ENCODE data around the gene TNFAIP1. TPM values are rescaled to one million over a fixed set of nuclear protein-coding genes. Genes with fewer than 3 reads are reported as not detected.

The TNFAIP1 gene
- total RNA-seq, 1 experiment from 2014 or later: 31.0 TPM

DNA sequence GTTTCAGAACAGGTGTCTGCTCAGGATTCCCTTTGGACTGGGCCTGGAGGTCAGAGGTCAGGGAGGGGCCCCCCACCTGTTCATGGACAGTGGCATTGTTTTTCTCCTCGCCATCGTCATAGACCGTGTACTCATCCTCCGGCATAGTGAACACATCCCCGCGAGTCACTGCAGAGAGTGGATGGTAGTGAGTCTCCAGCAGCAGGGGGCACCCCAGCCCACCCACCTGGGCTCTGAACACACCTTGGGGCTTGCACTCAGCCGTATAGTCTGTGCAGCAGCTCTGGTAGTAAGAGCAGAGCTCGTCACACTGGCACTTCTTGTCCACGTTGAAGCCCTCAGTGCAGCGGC, 34.1 kb downstream of the TNFAIP1 start:
- no peak for DNase-seq (ENCODE audit: extremely low read depth, low read depth)

DNA sequence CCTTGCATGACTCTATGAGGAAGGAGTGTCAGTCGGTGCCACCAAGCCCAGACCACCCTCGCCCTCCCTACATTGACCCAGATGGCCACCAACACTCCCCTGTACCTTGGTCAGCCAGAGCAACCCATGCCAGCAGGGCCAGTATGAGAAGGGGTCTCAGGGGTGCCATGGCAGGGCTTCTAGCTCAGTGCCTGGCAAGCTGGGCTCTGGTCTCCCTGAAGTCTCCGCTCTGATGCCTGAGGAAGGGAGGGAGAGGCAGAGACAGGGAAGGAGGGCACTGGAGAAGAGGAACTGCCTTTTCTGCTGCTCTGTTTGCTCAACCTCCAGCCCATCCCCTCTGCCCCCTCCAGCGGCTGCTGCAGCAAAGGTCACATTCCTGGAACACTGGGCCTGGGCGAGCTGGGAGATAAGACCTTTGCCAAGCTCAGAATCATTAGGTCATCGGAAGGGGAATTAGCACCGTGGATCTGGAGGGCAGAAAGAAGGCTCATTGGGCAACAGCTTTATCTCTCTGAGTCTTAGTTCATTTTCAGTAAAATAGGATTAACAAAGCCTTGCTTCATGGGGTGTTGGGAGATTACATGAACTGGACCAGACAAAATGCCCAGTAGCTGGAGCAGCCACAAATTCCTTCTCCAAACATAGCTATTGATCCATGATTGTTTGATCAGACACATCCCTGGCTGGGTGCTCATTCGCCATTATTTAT, 34.6 kb downstream of the TNFAIP1 start, which contains the start of gene VTN:
Gene VTN (minus strand): TSS at position 273 of the 709 bp plus-strand sequence. CDS start 104 bp downstream, at position 169.
- DNase-seq (ENCODE audit: extremely low read depth, low read depth): peak; percentile 51

GRCh38 chr17:28370744-28371103, 35.2 kb downstream of the TNFAIP1 start:
- no peak for DNase-seq (ENCODE audit: extremely low read depth, low read depth)

- DNase-seq (ENCODE audit: extremely low read depth, low read depth): peak; percentile 79
Observed at GRCh38 chr17:28371245-28372202, 36.0 kb downstream of the TNFAIP1 start, which contains the start of gene SARM1. Gene SARM1, plus strand, starts transcription at chr17:28371694. Its CDS starts 339 bp downstream, at chr17:28372033.

DNA sequence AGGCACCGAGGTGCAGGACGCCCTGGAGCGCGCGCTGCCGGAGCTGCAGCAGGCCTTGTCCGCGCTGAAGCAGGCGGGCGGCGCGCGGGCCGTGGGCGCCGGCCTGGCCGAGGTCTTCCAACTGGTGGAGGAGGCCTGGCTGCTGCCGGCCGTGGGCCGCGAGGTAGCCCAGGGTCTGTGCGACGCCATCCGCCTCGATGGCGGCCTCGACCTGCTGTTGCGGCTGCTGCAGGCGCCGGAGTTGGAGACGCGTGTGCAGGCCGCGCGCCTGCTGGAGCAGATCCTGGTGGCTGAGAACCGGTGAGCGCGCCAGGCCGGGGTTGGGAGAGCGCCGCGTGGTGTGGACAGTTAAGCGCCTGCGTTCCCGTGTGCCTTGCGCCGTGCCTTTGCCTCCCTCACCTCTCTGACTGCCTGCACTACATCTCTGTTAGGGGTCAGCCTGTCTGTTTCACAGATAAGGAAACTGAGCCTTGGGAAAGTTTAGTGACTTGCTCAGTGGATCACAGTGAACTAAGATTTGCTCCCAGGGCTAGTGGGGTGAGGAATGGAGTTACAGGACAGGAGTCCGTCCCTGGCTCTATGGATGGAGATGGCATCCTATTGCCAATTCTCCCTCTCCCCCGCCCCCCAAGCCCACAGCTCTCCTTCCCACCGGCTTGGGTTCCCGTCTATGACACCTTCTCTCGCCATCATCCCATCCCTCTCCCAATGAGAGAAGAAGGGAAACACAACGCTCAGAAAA, 36.8 kb downstream of the TNFAIP1 start:
- no peak for DNase-seq (ENCODE audit: extremely low read depth, low read depth)

- no peak for DNase-seq (ENCODE audit: extremely low read depth, low read depth)
Observed at GRCh38 chr17:28372945-28373274, 37.3 kb downstream of the TNFAIP1 start.

DNA sequence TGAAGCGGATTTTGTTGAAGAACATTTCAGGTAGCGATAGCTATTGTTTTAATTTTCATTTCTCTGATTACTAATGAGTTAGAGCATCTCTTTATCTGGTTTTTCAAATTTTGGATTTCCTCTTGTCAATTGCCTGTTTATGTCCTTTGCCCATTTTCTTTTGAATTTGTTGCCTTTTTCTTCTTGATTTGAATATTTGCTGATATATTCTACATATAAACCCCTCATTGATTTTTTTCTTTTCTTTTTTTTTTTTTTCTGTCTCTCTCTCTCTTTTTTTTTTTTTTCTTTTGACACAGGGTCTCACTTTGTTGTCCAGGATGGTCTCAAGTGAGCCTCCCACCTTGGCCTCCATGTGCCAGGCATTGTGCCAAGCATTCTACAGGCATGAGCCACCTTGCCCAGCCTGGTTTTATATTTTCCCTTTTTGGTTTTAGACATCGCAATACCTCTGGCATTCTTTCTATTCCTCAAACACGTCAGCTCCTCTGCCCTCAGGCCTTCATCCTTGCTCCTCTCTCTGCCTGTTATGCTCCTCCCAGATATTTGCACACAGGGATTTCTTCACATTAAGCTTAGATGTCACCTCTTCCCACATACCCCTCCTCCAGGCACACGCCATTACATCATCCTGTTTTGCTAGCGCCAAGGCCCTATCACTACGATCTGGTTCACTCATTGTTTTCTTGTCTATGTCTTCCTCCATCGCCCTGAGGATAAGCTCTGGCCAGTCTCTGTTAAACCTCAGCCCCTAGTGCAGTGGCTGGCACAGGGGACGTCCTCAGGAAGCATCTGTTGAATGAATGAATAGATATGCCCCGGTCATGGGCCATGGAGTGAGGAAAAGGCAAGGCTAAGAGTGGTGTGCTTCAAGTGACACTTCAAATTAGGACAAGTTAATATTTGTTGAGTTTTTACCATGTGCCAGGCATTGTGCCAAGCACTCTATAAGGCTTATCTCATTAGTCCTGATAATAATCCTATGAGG, 44.5 kb downstream of the TNFAIP1 start:
- DNase-seq (ENCODE audit: extremely low read depth, low read depth): peak; percentile 40

DNA sequence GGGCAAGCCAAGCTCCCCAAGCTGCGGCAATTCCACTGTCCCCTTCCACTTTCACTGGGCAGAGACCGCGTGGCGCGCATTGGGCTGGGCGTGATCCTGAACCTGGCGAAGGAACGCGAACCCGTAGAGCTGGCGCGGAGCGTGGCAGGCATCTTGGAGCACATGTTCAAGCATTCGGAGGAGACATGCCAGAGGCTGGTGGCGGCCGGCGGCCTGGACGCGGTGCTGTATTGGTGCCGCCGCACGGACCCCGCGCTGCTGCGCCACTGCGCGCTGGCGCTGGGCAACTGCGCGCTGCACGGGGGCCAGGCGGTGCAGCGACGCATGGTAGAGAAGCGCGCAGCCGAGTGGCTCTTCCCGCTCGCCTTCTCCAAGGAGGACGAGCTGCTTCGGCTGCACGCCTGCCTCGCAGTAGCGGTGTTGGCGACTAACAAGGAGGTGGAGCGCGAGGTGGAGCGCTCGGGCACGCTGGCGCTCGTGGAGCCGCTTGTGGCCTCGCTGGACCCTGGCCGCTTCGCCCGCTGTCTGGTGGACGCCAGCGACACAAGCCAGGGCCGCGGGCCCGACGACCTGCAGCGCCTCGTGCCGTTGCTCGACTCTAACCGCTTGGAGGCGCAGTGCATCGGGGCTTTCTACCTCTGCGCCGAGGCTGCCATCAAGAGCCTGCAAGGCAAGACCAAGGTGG, 45.7 kb downstream of the TNFAIP1 start:
- DNase-seq (ENCODE audit: extremely low read depth, low read depth): no peak

- DNase-seq (ENCODE audit: extremely low read depth, low read depth): no peak
Observed at GRCh38 chr17:28384281-28385036, 48.9 kb downstream of the TNFAIP1 start.

DNA sequence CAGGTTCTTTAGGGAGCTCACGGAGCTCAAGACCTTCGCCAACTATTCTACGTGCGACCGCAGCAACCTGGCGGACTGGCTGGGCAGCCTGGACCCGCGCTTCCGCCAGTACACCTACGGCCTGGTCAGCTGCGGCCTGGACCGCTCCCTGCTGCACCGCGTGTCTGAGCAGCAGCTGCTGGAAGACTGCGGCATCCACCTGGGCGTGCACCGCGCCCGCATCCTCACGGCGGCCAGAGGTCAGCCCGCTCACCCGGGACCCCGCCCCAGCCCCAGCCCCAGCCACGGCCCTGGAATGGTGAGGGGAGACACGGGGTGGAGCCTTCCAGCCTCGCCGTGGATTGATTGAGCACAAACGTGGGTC, 49.5 kb downstream of the TNFAIP1 start:
- DNase-seq (ENCODE audit: extremely low read depth, low read depth): no peak

DNA sequence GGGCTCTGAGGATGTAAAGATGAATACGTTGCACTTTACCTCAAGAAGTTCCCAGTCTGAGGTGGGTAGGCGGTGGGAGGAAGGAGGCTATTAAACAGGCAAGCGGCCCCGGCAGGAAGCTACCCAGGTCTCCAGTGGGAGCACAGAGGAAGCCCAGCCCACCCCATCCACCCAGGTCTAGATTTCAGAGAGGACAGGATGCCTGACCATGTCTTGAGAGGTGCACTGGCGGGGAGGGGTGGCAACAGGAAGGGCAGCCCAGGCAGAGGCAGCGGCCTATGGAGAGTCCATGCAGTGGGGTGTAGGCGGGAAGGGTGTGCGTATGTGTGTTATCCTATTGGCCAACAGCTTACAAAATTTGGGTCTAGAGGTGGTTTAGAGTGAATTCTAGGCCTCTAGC, 49.8 kb downstream of the TNFAIP1 start:
- DNase-seq (ENCODE audit: extremely low read depth, low read depth): no peak

DNA sequence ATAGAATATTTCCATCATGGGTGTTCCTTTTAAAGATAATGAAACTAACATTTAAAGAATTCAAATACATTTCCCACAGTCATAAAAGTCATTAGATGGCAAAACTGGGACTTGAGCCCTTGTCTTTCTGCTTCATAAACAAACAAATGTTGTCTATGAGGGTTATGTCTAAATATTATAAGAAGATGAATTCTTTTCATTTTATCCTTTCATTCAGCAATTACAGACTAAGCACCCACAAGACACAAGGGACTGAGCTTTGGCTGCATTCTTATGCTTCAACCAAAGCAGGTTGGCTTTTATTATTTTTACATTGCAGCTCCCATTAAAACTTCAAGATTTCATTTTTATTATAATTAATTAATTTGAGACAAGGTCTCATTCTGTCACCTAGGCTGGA, 50.8 kb downstream of the TNFAIP1 start:
- DNase-seq (ENCODE audit: extremely low read depth, low read depth): no peak

DNA sequence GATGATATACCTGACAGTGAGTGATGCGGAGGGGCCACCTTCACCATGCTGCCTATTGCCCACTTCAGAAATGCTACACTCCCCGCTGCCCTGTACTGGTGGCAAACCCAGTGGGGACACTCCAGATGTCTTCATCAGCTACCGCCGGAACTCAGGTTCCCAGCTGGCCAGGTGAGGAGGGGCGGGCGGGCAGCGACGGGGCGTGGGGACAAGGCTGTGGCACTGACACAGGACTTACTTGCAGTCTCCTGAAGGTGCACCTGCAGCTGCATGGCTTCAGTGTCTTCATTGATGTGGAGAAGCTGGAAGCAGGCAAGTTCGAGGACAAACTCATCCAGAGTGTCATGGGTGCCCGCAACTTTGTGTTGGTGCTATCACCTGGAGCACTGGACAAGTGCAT, 52.5 kb downstream of the TNFAIP1 start:
- DNase-seq (ENCODE audit: extremely low read depth, low read depth): no peak

GRCh38 chr17:28390141-28390540, 54.6 kb downstream of the TNFAIP1 start:
- no peak for DNase-seq (ENCODE audit: extremely low read depth, low read depth)

- no peak for DNase-seq (ENCODE audit: extremely low read depth, low read depth)
Observed at GRCh38 chr17:28390563-28390962, 55.0 kb downstream of the TNFAIP1 start.

GRCh38 chr17:28390984-28391383, 55.4 kb downstream of the TNFAIP1 start:
- no peak for DNase-seq (ENCODE audit: extremely low read depth, low read depth)

DNA sequence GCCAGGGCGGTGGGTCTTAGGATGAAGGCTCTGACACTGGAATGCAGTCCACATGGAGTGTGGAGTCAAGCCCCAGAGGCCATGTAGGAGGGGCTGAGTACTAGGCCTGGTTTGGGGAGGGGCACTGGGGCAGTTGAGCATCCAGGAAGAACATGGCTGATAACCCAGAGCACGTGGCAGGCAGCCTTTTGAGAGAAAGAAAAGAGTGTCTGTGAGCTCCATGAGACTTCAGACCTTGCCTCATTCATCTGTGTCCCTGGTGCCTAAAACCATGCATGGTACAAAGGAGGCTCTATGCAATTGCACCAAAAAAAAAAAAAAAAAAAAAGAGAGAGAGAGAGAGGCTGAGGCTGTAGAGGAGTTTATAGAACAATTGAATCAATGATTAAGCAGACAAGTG, 55.8 kb downstream of the TNFAIP1 start:
- no peak for DNase-seq (ENCODE audit: extremely low read depth, low read depth)

DNA sequence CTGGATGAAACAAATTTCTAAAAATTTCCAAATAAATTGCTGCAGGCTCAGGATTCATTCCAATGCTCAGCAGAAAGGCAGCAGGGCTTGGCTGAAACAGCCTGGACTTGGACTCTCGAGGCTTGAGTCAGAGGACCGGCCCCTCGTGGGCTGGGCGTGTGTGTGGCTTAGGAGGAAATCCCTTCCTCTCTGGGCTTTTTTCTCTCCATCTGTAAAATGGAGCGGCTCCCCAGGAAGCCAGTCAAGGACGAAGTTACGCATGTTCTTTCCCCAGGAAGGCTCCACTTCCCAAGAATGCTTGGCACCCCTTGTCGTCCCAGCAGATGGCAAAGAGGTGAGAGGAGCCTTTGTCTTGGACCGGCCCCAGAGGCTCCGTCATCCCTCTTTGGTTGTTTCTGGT, 56.9 kb downstream of the TNFAIP1 start:
- no peak for DNase-seq (ENCODE audit: extremely low read depth, low read depth)
